WTC11 (cell line): ENCODE data around the gene PNMA8C. TPM values are rescaled to one million over a fixed set of nuclear protein-coding genes. Genes with fewer than 3 reads are reported as not detected.
"Not testable (repeated sequence)": the region's sequence is repeated elsewhere in the genome, so short reads cannot be mapped to it uniquely, and the experiment has no call there.

Source experiments
- ATAC-seq: fragments of 200-7000 bp; cut with Tn5 transposase; 2 replicates; pipeline ENCODE4 v1.10.0; 2021; ENCODE audit warnings: mild to moderate bottlenecking, moderate library complexity
- CTCF ChIA-PET: fragments of 300-600 bp; sonication (Branson Sonifier 250); formaldehyde crosslinking; loops from one replicate; lab custom pipeline; 2021; ENCODE audit warnings: antibody characterized with exemption; lab: Charles Lee
- POLR2A ChIA-PET: fragments of 350-600 bp; sonication (Branson Sonifier 250); formaldehyde crosslinking; loops from one replicate; lab custom pipeline; 2021; ENCODE audit warnings: antibody characterized with exemption; lab: Charles Lee
- DNase-seq: peaks from one replicate; pipeline ENCODE4 v3.0.0; 2021; ENCODE audit warnings: low spot score
- H3K27ac Mint-ChIP-seq: 2 replicates; pipeline ENCODE4 v1.8.0; 2021; ENCODE audit warnings: mixed read lengths
- H3K27me3 Mint-ChIP-seq: 2 replicates; pipeline ENCODE4 v1.8.0; 2021; ENCODE audit warnings: low read depth, mild to moderate bottlenecking, moderate library complexity, mixed read lengths
- H3K36me3 Mint-ChIP-seq: 2 replicates; pipeline ENCODE4 v1.8.0; 2021; ENCODE audit warnings: mixed read lengths
- H3K4me1 Mint-ChIP-seq: 2 replicates; pipeline ENCODE4 v1.8.0; 2022; ENCODE audit warnings: mixed read lengths
- H3K4me3 Mint-ChIP-seq: 2 replicates; pipeline ENCODE4 v1.8.0; 2021; ENCODE audit warnings: mild to moderate bottlenecking, moderate library complexity, mixed read lengths
- H3K9me3 Mint-ChIP-seq: 2 replicates; pipeline ENCODE4 v1.8.0; 2021; ENCODE audit warnings: mixed read lengths
- total RNA-seq: library from RNA; stranded (reverse); gene quantifications from 3 replicates; pipeline ENCODE4 v1.2.3, GENCODE V29; 2021
- TF ChIP-seq, protein P1 (sequence below): sonication (generic); formaldehyde crosslinking; IDR thresholded peaks from 2 replicates; pipeline ENCODE4 v1.8.1; 2022; ENCODE audit warnings: low read depth, missing genetic modification reagents, borderline replicate concordance

The PNMA8C gene
- total RNA-seq, 1 experiment from 2014 or later, result 1.2 TPM

DNA sequence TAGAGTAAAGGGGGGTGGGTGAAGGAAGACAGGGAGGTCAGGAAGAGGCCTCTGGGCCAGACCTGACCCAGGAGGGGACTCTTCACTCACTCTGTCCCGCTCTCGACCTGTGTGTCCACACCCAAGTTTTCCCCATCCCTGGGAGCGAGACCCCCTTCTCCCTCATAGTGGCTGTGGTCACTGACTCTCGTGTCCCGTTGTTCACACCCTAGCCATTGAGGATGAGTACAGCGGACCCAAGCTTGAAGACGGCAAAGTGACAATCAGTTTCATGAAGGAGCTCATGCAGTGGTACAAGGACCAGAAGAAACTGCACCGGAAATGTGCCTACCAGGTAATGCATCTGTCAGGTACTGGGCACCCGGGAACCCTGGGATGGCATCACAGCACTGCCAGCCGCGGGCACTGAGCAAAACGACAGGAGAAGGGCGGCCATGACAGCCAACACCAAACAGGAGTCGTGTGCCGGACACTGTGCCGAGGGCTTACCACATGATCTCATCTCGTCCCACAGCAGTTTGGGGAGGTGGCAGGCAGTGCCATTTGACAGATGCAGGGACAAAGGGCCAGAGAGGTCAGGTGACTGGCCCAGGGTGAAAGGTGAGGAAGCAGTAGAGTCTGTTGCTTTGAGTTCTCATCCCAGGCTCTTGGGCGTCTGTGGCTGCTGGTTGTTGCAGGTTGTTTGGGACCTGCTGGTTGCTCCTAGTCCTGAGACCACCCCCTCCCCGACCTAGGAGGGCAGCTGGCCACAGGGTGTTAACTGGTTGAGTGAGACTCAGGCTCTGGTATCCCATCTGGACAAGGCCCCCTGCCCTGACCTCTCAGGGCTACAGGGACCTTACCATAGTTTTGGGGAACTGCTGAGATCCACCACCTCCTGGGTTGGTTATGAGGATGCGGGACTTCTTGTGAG is 52.2 kb downstream of the PNMA8C start (continued):
- TF ChIP-seq, protein P1, sequence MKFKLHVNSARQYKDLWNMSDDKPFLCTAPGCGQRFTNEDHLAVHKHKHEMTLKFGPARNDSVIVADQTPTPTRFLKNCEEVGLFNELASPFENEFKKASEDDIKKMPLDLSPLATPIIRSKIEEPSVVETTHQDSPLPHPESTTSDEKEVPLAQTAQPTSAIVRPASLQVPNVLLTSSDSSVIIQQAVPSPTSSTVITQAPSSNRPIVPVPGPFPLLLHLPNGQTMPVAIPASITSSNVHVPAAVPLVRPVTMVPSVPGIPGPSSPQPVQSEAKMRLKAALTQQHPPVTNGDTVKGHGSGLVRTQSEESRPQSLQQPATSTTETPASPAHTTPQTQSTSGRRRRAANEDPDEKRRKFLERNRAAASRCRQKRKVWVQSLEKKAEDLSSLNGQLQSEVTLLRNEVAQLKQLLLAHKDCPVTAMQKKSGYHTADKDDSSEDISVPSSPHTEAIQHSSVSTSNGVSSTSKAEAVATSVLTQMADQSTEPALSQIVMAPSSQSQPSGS (CRISPR knock-in tag), result no peak
- TF ChIP-seq, all 79 proteins: peak for 0

DNA sequence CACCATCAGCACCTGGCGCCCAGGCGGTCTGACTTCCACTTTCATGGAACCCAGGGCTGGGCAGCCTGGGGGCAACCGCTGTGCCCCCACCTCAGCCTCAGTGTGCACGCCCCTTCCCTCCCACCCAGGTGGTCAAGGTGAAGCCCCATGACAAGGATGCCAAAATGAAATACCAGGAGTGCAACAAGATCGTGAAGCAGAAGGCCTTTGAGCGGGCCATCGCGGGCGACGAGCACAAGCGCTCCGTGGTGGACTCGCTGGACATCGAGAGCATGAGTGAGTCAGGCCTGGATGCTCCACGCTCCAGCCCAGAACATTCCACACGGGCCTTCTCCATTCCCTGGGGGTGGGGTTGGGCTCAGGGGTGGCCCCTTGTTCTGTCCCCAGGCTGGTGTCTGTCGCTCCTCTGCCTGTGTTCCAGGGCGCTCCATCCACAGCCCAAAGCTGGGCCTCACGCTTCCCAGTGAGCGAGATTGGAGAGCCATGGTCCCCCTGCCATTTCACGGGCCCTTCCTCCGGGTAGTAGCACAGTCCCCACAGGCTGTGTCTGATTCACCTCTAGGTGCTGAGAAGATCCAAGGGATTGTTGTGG is 53.2 kb downstream of the PNMA8C start:
- H3K9me3 Mint-ChIP-seq, H3K4me3 Mint-ChIP-seq, H3K27me3 Mint-ChIP-seq, ATAC-seq, DNase-seq, POLR2A ChIA-PET: not testable (repeated sequence)
- Mint-ChIP-seq H3K36me3 (peaks cover 46% of the 10 kb centered on the region), H3K27ac (0 out of 2 replicates have a peak overlapping the region, but pooled peaks have one; percentile 37), H3K4me1 (peaks cover 39% of the 10 kb centered on the region)
- CTCF ChIA-PET, result interaction anchor here (0.6 to 3.8 kb wide), 2 partner anchors 95 to 155 kb away, joined by 3 to 16 read pairs; no protein-coding TSS in a partner anchor

Other genes with a start within 250 kb of the PNMA8C start
- not detected in 3 replicates for gene IGFL1, start 199.2 kb downstream of the PNMA8C start, total RNA-seq
- gene HIF3A, start 131.9 kb downstream of the PNMA8C start, total RNA-seq, result 31.8 to 58.2 TPM (median 48.7 TPM) in 3 replicates
- 98.9 to 107 TPM (median 103 TPM) in 3 replicates for gene PPP5C, start 81.8 kb downstream of the PNMA8C start, total RNA-seq
- gene CCDC8, start 15.4 kb downstream of the PNMA8C start, total RNA-seq, result 25.2 to 27.2 TPM (median 25.7 TPM) in 3 replicates
- gene PNMA8A, start 42.6 kb upstream of the PNMA8C start, total RNA-seq, result 24.8 to 30.5 TPM (median 25.4 TPM) in 3 replicates
- gene PNMA8B, start 66.9 kb upstream of the PNMA8C start, total RNA-seq, result 2.8 to 4.0 TPM (median 3.6 TPM) in 3 replicates
- gene CALM3, start 172.4 kb upstream of the PNMA8C start, total RNA-seq, result 306 to 350 TPM (median 346 TPM) in 3 replicates
- 0.24 TPM in 1 of 3 replicates, not detected in the others for gene PTGIR, start 196.2 kb upstream of the PNMA8C start, total RNA-seq
- not detected in 3 replicates for gene GNG8, start 207.3 kb upstream of the PNMA8C start, total RNA-seq
- gene DACT3, start 232.2 kb upstream of the PNMA8C start, total RNA-seq, result 1.8 to 1.9 TPM (median 1.8 TPM) in 3 replicates